GM21526 (cell line): ENCODE data around the gene FGF18.

Source experiments
- ATAC-seq: cut with Tn5 transposase; IDR thresholded peaks from one replicate; pipeline ENCODE4 v1.9.1; 2021; ENCODE audit warnings: moderate library complexity; ENCODE audit not compliant: unreplicated experiment, low FRiP score

The FGF18 gene

GRCh38 chr5:171421331-171422262, 2.1 kb downstream of the FGF18 start:
- no peak for ATAC-seq

DNA sequence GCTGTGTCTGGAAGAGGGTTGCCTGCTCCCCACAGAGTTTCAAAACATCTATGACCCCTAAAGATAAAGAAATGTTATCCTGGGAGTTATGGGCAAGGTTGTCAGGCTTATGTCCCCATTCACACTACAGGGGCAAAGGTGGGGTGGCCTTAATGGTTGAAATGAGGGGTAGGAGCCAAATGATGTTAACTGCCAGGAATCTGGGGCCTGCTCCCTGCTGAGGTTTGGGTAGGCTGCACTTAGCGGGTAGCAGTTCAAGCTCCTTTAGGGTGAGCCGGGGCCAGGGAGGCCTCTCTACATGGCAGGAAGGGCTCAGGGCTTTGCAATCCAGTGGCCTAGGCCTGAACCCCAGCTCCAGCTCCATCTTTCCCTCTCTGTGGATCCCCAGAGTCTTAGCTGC, 3.0 kb downstream of the FGF18 start:
- ATAC-seq: no peak

DNA sequence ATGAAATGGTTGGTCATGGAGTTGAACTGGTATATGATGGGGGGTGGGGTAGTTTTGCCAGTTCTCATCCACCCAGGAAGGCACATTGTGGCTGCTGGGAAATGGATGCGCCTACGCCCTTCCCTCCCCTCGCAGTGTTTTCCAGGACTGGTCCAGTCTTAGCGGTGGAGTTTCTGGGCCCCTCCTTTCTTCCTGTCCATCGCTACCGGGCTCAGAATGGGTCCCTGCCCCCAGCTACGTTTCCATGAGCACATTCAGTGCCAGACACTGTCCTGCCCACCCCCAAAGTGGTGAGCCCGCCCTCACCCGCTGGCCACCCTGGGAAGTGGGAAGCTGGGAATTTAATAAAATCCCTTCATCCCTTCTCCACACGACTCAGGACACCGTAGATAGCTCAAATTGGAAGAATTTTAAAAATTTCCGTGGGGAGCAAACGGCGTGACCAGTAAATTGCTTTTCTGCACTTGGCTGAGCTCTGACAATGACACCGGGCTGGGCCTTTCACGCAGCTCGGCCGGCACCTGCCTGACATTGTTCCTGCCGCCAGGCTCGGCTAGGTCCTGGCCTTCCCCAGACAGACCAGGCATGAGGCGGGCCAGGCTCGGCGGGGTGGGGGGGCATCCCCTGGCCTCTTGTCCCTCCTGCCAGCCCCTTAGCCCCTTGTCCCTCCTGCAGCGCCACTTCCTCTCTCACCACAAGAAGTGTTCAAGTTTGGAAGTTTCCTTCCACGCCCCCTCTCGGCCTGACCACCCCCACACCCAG, 3.6 kb downstream of the FGF18 start:
- ATAC-seq: no peak

DNA sequence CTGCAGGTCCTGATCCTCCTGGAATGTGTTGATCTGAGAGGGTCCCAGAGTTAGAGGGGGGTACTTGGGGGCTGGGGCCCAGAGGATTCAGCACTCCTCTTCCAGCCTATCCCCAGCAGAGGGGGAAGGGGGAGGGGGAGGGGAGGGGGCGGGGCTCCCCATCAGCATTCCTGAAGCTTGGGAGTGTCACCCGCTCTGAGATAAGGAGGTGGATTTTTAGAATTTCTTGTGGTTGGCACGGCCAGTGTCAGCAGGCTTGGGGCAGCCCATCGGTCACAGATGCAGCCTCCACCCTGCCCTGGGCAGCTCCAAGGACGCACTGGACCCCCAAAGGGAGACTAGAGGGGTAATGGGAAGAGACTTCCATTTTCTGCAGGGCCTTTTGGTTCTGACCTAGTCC, 5.3 kb downstream of the FGF18 start:
- ATAC-seq: no peak

GRCh38 chr5:171425596-171426244, 6.3 kb downstream of the FGF18 start:
- ATAC-seq: no peak

DNA sequence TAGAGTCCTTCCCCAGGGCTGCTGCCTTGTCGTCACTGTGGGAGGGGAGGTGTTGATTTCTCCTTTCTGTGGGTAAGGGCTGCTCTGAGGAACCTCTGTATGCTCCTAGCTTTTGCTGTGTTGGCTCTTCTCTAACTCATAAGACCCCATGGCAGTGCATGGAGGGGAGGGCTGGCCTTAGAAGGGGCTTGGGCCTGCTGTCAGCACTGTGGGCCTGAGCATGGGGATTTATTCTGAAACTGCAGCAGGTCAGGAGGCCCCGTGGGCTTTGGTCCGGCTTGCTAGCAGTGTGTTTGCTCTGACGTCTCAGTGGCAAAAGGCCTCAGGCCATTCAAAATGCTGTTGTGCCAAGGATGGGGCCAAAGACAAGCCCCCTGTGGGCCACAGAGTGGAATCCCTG, 6.8 kb downstream of the FGF18 start:
- no peak for ATAC-seq

DNA sequence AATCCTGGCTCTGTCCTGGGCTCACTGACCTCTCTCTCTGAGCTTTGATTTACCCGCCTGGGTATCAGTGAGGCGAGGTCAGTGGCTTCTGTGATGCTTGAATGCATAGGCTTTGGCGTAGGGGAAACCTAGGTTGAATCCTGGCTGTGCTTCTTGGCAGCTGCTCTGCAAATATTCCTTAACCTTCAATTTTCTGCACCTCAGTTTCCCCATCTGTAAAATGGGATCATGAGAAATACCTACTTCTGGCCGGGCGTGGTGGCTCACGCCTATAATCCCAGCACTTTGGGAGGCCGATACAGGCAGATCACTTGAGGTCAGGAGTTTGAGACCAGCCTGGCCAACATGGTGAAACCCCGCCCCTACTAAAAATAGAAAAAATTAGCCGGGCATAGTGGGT, 7.2 kb downstream of the FGF18 start:
- no peak for ATAC-seq

DNA sequence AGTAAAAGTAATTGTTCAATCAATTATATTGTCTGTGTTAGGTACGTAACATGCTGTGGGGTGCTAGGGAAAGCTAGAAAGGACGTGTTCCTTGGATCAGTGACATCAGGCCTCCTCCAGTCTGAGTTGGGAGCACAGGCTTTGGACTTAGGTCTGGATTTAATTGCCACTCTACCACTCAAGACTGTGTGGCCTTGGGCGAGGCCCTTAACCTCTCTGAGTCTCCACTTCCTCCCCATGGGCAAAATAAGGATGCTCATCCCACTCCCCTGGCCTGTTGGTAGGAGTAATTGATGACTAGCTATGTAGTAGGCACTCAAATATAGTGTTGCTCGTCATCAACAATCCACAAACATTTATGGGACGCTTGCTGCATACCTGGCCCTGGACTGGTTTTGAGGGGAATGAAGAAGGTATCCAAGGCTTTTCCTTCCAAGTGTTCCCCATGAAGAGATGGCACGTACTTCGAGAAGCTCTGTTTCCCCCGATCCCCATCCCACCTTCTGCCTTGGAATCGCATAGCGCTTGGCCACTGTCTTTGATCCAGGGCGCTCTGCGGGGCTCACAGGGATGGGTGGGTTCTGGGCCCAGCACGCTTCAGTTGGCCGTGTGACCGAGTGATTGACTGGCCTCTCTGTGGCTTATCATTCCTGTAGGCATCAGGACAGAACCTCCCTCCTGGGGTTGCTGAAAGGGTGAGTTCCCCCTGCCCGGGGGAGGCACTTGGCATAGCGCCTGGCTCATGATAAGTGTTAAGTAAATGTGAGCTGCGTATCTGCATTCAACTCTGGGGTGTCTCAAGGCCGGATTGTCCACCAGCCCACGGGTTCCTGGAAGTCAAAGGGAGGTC, 8.1 kb downstream of the FGF18 start:
- no peak for ATAC-seq

GRCh38 chr5:171428168-171428696, 8.8 kb downstream of the FGF18 start:
- ATAC-seq: no peak

- ATAC-seq: no peak
Measured at GRCh38 chr5:171428809-171429542, 9.5 kb downstream of the FGF18 start.

DNA sequence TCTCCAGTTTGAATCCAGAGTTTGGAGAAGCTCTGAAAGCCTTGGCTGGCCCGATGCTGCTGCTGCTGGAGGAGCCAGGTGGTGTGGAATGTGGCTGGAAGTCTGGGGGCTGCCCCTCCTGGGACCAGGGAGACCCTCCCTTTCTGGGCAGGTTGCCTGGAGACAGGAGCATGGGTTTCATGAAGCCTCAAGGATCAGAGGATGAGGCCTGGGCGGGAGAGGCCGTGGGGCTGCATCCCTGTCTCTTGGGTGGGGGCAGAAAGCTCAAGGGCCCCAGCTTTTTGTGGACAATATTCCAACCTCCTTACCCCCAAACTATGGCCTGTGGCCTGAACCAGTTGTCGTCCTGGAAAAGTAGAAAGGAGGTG, 10.1 kb downstream of the FGF18 start:
- no peak for ATAC-seq

DNA sequence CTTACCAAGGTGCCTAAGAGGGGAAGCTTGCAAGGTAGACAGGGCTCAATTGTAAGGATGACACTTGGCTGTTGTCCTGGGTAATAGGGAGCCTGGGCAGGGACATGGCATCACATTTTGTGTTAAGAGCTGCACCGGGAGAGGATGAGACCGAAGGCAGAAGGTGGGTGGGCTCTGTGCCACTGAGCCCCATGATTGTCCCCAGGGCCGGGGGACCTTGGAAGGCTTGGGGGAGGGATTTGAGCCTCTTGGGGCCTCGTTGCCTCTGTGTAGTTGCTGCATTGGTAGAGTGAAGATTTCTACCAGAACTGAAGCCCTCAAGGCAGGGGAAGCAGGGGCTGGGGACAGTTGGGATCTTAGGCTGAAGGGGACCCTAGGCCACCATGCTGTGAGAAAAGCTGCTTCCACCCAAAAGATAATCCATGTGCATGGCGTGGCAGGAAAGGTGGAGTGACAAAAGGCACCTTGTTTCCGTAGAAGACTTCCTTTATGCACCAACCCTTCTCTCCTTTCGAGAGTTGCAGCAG, 11.9 kb downstream of the FGF18 start:
- ATAC-seq: no peak

- no peak for ATAC-seq
Measured at GRCh38 chr5:171432076-171432475, 12.6 kb downstream of the FGF18 start.

DNA sequence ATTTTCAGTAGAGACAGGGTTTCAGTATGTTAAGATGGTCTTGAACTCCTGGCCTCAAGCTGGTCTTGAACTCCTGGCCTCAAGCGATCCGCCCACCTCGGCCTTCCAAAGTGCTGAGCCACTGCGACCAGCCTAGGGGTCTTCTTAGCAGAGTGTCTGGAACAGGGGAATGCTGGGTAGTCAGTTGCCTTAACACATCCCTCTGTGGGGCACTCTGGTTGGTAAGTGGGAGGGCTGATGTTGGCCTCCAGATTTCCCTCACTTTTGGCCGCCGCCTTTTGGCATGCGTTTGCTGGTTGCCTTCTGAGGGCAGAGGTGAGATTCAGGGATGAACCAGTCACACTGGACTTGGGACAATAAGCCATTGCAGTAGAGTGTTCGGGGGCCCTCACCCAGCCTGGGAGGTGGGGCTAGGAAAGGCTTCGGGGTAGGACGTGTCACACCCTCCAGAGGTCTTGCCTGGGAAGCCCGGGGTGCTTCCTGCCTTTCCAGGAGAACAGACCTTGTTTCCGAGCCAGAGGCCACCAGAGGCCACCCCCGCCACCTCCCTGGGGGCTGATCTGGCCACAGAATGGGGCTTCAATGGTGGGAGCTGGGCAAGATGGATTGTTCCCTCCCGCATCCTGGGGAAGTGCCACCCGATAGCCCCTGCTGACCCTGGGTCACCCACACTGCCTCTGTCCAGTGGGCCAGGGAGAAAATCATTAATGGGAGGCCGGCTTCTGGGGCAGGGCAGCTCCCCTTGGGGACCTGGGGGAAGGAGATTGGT, 13.3 kb downstream of the FGF18 start:
- ATAC-seq: no peak

- no peak for ATAC-seq
Measured at GRCh38 chr5:171433352-171433698, 13.9 kb downstream of the FGF18 start.

DNA sequence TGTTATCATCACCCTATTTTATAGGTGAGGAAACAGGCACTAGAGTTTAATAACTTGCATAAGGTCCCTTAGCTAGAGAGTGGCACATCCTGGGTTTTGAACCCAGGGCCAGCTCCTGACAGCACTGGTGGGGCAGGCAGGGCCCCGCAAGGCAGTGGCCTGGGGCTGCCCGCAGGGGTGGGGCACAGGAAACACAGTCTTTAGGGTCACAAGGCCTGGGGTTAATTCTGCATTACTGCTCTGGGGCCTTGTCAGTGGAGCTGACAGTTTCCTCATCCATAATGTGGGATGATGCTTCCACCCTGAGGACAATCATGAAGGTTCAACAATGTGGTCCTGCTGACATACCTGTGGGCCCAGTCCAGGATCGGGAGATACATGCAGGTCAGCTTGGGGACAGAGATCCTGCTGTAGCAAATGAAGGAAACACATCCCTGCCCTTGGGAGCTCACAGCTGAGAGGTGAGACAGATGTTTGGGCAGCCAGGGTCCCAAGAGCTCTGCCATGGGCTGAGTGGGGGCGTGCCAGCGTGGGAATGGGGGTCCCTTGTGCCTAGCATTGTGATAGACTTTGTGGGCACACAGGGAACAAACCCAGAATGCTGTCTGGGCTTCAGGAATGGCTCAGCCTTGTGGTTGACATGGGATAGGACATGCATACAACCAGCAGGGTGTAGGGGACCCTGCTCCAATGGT, 14.7 kb downstream of the FGF18 start:
- no peak for ATAC-seq

GRCh38 chr5:171434874-171435273, 15.4 kb downstream of the FGF18 start:
- no peak for ATAC-seq

- no peak for ATAC-seq
Measured at GRCh38 chr5:171435908-171436307, 16.5 kb downstream of the FGF18 start.
